Colon (tissue), 2 donors: Measurements from ENCODE around the gene MTAP.

Source experiments
- FAIRE-seq: peaks from 2 replicates; lab custom pipeline; 2012; peaks lifted over from hg19 to GRCh38; lab: Jason Lieb, UNC
- donor health status: control.
- donor health status: control.

The MTAP gene

DNA sequence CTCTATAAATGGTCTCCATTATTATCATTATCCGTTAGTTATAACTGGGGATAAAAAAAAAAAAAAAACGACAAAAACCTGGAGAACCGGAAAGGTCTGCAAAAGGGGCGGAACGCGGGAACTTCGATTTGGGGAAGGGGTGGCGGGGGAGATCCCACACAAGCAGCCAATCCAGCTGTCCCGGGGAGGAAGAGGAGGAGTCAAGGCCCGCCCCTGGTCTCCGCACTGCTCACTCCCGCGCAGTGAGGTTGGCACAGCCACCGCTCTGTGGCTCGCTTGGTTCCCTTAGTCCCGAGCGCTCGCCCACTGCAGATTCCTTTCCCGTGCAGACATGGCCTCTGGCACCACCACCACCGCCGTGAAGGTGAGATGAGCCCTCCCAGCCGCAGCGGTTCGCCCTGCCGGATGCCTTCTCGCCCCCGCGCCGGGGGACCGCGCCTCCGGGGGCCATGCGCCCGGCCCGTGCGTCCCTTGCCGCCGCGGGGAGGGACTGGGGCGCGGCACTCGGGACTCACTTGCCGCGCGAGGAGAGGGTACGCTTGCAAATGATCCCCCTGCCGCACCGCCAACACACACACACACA is at the start of gene MTAP:
TSS of gene MTAP (plus strand) at position 219 of the 583 bp plus-strand sequence. CDS start at position 332, 113 bp downstream.
- no peak for FAIRE-seq

DNA sequence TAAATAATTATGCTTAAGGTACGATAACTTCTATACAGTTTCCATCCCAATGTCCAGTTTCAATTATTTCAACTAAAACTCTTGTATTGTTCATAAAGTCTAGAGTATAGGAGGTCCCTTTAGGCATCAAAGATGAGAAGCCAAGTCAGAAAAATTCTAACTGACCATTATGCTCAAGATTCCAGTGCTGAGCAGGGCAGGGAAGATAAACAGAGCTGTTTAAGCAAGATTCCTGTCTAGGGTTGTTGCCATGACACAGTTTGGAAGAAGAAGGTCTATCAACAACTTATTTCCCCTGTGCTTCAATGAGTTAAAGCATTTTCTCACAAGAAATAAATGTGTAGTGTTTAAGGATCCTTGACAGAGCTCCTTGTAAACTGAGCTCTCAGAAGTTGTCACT is 48.9 kb upstream of the MTAP start:
- no peak for FAIRE-seq

- FAIRE-seq, result no peak
Observed at GRCh38 chr9:21754741-21755140, 47.7 kb upstream of the MTAP start.

GRCh38 chr9:21758540-21758939 is 43.9 kb upstream of the MTAP start:
- FAIRE-seq, result no peak

GRCh38 chr9:21761309-21761901 is 41.0 kb upstream of the MTAP start:
- FAIRE-seq, result no peak

DNA sequence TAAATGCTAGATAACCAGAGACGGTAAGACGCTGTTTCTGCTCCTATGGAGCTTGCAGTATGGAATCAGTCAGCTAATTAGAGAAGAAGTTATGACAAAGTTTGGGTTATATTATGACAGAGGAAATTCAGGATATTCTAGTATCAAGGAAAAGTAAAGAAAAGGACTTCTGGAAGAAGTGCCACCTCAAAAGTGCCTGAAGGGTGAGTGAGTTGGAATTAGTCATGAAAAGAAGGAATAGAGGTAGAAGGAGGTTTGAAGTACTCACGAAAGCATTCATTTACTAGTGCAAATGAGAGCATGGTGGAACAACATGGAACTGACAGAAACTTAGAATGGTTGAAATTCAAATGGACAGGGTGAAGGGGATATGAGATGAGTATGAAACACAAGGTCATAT is 40.4 kb upstream of the MTAP start:
- FAIRE-seq, result no peak

- FAIRE-seq, result no peak
Observed at GRCh38 chr9:21764846-21765245, 37.6 kb upstream of the MTAP start.

DNA sequence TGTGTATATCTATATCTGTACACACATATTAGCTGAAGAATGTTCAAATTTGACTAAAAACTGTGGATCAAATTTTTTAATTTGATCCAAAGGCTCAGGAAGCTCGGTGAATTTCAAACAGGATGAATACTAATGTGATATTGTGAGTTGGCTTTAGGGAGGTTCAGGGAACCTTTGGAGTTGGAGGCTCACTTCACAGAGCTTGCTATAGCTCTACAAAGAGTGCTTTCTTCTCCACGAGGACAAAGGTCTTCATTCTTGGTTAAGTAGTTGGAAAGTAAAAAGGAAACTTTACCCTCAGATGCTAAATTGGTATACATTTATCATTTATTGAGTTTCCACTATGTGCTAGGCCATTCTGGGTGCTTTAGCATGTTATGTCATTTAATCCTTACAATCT is 36.3 kb upstream of the MTAP start:
- no peak for FAIRE-seq

DNA sequence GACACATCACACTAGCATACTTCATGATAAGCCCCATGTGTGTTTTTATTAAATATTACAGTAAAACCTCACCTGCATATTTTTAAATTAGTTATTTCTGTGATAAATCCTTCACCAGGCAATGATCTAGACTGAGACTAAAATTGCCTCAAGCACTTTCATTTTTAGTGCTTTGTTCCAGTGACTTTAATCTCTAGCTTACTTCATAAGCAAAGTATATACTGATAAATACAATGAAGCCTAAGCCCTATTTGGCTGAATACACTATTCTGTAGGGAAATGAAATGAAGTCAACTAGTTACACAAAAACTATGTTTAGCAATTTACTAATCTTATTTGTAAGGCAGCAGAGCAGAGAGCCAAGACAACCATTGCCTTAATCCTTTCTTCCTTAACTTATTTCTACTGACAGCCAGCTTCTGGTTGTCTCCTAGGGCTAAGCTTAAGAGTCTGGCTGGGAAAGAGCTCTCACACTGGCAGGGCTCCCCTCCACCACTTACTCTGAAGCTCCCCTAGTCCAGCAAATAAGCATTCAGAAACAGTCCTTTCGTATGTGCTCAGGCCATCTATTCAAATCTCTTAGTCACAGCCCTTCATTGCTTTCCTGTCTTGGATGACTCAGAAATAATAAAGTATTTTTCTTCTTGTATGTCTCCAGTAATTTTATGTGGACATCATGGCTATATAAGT is 31.4 kb upstream of the MTAP start:
- no peak for FAIRE-seq

DNA sequence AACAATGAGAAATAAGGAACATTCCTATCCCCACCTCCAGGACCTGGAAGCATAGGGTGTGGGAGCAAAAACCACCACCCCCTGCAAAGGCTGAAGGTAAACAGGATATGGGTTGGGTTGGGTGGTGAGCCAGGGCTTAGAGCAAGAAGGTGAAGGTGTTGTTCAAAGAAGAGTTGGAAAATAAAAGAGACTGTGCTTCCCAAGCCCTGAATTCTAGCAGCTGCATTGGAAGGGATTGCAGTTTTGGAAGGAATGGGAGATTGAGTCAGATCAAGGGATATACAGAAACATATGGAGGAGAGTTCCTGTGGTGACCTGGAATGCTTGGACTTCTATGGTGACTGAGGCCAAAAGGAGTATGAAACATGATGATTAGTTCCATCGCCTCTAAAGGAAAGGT is 24.7 kb upstream of the MTAP start:
- no peak for FAIRE-seq

- no peak for FAIRE-seq
Observed at GRCh38 chr9:21778304-21778703, 24.1 kb upstream of the MTAP start.

DNA sequence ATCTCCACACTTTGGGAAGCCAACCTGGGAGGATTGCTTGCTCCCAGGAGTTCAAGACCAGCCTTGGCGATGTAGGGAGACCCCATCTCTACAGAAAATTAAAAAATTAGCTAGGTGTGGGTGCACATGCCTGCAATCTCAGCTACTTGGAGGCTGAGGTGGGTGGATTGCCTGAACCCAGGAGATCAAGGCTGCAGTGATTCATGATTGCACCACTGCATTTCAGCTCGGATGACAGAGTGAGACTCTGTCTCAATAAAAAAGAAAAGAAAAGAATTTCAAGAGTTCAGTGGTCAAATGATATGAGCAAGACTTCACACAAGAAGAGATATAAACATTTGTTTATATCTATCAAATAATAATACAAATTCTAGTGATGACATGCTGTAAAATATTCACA is 23.0 kb upstream of the MTAP start:
- FAIRE-seq, result no peak

DNA sequence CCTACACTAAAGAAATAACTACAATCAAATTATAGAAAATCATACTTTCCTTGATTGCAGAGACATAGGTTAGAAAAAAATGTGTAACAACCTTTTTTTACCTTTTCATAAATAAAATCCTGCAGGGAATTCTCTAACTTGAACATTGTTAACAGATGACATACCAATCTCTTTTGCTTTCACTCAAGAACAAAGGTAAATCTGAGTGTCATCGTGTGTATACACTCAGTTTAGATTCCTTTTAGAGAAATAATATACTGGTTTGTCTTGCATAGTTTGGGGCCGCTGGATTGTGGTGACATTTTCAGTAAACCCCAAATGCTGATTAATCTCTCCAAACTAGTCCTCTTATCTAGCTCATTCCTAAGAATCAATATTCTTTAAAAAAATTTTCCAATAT is 20.8 kb upstream of the MTAP start:
- no peak for FAIRE-seq

DNA sequence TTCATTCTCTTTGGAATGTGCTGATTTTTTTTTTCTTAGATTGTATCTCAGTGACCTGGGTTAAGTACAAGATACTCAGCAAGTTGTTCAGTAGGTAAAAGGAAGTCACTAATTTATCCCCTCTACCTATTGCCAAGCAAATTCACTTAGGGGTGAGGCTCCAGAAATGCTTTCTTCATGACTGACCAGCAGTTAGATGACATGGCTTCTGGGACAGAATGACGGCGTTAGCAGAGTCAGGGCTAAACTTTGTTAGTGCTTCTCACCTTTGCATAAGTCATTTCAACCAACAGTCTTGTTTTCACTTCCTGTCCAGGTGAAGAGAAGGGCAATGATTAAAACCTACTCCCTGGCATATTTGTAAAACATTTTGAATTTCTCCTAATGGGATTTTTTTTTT is 20.2 kb upstream of the MTAP start:
- no peak for FAIRE-seq

DNA sequence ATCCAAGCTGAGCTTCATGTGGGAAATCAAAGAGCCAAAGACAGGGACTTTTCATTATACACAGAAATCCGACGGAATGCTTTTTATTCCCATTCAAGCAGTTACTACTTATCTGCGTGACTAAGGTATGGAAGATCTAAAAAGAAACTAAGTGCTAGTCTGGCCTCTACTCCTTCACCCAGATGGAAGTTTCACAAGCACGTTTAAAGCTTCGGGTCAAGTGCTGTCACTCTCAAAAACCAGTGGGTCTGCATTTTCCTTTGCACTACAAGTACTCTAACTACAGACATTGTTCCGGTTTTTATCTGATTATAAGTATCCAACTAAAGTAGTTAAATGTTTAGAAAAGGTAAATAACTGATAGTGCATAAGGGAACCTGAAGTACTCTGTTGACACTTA is 13.7 kb upstream of the MTAP start:
- no peak for FAIRE-seq

- peak; percentile 77 for FAIRE-seq
Observed at GRCh38 chr9:21789541-21790037, 12.8 kb upstream of the MTAP start.

DNA sequence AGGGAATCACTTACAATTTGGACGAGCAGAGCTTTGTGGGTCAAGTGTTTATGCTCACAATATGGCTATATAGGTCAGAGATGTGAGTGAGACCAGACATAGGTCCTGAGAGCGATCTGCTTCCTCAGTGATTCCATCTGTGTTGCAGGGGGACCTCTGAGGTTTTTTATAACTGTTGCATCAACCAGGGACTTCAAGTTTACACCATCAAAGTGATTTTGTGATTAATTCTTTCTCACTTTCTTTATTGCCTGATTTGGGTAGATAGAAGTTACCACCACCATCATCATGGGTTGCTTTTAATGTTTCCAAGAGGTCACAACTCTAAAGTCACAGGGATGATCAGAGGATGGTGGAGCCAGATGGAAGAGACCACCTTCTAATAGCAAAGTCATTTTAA is 7.0 kb upstream of the MTAP start:
- FAIRE-seq, result no peak

GRCh38 chr9:21796768-21797167 is 5.7 kb upstream of the MTAP start:
- no peak for FAIRE-seq

GRCh38 chr9:21800931-21801682 is 1.3 kb upstream of the MTAP start:
- no peak for FAIRE-seq

DNA sequence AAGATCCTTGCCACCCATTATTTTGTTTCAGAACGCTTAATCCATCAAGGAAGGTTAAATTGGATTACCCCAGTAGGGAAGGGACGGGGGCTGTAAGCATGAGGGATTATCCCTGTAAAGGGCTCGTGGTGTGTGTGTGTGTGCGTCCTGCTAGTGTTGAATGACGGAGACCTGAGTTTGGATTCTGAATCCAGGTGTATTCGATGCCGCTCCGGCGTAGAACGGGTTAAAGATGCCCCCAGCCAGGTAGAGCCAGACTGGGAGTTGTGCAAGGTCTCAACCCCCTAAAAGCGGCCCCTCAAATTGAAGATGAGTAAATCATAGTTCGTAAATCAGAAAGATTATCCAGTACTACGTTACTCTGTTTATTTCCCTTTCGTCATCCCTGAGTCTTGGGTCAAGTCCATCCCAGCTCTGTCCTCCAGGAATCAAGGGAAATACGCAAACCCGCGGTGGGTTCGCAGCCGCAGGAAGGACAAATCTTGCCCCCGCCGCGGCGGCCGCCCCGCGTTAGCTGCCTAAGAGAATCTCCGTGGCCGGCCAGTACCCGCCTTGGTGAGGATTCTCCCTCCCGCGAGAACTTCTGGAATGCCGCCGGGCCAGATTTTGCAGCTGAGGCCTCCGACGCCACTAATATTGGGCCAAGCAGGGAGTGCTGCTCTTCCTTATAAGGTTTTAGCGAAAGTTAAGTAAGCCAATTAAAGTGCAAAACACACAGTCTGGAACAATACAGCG is 586 bp upstream of the MTAP start:
- FAIRE-seq, result no peak

- no peak for FAIRE-seq
Observed at GRCh38 chr9:21803649-21804048, 1.2 kb downstream of the MTAP start.

DNA sequence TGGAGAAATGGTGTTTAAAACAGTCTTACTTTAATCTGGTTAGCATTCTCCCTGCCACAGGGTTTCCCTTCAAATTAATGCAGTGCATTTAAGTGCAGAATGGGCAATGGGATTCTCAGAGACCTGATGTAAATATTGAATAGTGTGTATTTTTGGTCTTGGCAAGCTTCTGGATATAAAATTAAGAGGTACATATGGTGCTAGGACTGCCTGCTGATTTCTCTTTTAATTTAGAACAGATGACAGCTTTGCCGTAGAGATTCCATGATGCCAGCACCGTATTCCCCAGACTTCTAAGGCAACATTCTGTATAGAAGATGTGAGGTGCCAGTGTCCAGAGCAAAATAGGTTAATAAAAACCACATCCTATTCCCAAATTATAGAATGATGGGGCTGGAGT is 1.9 kb downstream of the MTAP start:
- no peak for FAIRE-seq
